NOMO-1 treated with dmso at 0.1 percent for 144 hours (cell line): ENCODE measurements around the gene LIPC.

Experiments used
- DNase-seq: peaks from one replicate; lab custom pipeline; 2025; ENCODE audit not compliant: unreplicated experiment; lab: John Stamatoyannopoulos, UW

Gene LIPC

GRCh38 chr15:58405865-58406264, 25.9 kb upstream of the LIPC start:
- no peak for DNase-seq

- DNase-seq: no peak
These were observed 25.0 kb upstream of the LIPC start for GRCh38 chr15:58406811-58407210.

- no peak for DNase-seq
These were observed 24.5 kb upstream of the LIPC start for GRCh38 chr15:58407236-58407775.

DNA sequence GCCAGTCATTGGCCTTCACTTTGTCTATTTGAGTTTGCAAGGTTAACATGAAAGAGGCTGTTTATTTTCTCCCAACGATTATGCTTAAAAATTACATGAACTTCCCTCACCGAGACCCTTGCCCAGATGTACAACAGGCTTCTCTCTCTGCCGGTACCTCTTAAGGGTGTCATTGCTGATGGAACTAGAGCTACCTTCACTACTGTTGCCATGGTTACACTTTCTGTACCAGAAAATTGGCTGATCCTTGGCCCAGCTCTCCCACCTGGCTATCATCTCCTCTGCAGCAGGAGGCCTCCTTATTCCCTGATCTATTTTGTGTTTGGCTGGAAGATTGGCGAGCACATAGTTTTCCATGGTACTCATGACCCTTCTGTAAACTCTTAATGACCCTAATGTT, 24.0 kb upstream of the LIPC start:
- no peak for DNase-seq

- no peak for DNase-seq
These were observed 21.9 kb upstream of the LIPC start for GRCh38 chr15:58409861-58410260.

DNA sequence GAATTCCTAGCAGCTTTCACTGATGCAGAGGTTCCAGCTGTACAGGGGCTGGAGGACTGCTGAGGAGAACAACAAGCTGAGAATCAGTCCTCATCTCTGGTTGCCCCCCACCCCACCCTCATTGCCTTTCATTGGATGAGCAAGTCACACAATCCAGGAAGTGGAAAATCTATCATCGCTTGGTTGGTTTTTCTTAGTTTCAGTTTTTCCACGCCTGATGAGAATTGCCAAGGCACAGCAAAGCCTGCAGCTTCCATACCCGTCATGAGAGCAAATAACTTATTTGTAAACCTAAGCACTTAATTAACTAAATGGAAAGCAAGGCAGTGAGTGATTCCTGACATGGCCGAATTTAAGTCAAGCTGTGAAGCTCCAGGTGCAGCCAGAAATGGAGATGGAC, 21.4 kb upstream of the LIPC start:
- DNase-seq: no peak

DNA sequence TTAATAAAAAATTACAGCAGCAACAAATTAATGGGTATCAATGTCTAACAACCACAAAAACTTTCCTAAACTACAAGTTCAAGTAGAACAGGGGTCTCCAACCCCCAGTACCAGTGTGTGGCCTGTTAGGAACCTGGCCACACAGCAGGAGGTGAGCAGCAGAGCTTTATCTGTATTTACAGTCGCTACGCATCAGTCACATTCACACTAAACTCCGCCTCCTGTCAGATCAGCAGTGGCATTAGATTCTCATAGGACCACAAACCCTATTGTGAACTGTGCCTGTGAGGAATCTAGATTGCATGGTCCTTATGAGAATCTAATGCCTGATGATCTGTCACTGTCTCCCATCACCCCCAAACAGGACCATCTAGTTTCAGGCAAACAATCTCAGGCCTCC, 18.5 kb upstream of the LIPC start:
- DNase-seq: no peak

DNA sequence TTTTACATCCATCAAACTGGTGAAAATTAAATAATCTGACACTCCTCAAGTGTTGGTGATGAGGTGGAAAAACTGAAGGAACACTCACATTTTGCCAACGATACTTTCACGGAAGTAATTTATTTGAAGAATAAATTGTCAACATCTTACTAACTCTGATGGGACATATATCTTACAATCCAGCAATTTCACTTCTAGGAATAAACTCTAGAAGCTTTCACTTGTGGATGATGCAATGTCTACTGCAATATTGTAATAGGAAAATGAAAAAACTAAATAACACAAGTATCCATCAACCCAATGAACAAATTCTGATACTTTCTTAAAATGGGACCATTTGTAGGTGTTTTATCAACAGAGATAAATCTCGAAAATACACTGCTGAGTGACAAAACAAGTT, 16.2 kb upstream of the LIPC start:
- no peak for DNase-seq

DNA sequence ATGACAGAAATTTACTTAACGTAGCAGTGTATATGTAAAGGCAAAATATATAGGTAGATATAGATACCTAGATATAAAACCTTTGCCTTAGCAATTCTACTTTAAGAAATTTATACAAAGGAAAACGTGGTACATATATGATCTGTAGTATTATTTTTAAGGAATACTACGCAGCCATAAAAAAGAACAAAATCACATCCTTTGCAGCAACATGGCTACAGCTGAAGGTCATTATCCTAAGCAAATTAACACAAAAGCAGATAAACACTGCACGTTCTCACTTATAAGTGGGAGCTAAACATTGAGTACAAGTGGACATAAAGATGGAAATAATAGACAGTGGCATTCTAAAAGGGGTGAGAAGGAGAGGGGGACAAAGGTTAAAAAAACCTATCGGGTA, 14.8 kb upstream of the LIPC start:
- no peak for DNase-seq

- no peak for DNase-seq
These were observed 13.7 kb upstream of the LIPC start for GRCh38 chr15:58418135-58418534.

DNA sequence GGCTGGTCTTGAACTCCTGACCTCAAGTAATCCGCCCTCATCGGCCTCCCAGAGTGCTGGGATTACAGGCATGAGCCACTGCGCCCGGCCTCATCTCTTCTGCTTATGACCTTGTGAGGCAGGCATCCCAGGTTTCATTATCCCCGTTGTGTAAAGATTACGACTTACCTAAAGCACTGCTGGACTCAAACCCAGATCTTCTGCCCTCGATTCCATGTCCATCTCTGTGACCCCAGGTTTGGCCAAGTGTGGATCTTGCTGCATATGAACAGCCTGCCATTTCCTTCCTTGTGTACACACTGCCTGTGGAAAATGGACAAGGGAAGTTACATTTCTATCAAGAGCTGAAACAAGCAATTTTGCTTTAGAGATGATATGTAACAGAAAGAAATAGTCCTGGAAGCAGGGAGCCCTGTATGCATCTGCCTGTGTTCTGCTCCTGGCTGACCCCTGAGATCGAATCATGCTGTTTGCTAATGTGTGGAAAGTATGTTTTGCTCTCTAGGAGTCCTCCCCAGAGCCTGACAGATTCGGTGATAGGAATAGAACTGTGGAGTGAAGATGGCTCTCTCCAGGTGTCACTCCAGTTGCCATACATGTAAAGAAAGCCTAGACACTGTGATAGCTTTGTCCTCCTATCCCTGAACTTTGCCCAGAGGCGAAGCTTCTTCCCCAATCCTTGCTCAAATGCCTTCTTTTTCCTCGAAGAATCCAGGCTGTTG, 11.8 kb upstream of the LIPC start:
- no peak for DNase-seq

- no peak for DNase-seq
These were observed 11.2 kb upstream of the LIPC start for GRCh38 chr15:58420579-58421043.

DNA sequence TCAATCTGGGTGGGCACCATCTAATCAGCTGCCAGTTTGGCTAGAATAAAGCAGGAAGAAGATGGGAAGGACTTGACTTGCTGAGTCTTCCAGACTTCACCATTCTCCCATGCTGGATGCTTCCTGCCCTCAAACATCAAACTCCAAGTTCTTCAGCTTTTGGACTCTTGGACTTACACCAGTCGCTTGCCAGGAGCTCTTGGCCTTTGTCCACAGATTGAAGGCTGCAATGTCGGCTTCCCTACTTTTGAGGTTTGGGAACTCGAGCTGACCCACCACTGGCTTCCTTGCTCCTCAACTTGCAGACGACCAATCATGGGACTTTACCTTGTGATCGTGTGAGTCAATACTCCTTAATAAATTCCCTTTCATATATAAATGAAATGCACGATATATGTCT, 8.6 kb upstream of the LIPC start:
- DNase-seq: no peak

DNA sequence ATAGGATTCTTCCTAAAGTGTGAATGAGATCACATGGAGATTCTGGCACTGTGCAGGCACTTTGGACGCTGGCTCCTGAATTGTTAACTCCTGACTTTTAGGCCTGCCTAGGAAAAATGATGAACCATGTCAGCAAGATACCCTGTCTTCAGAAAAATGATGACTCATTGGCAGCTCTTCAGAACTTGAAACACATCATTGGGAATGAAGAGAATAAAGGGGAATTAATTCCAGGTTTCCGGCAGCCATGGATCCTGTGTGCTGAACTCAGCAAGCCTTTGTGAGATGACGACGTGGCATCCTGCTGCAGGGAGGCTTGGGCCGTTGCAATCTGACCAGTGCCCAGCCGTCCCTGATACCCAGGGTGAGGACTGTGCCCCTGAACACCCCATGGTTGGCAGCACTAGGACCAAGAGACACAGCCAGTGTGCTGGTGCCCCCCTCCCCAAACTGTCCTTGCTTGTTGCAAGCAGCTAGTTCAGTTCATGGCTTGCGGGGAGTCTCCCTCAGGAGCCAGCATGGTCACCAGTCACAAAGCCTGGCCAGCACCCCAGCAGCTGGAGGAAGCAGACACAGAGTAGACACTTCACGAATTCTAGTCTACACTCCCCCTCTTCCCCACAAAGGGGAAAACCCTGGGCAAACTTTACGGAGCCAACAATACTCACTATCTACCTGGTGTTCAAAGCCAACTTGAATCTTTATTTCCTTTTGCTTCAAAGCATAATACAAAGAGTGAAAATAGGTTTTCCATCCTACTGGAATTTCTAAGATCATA, 7.8 kb upstream of the LIPC start:
- no peak for DNase-seq

DNA sequence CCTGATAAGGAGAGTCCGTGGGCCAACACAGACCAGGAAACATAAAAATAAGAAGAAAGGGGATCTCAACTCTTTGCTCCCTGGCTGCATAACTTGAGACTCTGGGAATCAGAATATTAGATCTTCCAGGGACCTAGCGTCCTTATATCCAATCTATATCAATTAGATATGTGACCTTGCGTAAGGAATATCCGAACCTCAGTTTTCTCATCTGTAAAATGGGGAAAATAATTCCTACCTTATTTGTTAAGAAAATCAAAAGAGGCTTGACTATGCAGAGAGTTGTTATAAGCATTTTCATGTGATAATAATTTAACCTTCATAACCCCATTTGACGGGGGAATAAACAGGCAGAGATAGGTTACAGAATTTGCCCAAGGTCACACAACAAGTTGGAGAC, 7.1 kb upstream of the LIPC start:
- DNase-seq: no peak

DNA sequence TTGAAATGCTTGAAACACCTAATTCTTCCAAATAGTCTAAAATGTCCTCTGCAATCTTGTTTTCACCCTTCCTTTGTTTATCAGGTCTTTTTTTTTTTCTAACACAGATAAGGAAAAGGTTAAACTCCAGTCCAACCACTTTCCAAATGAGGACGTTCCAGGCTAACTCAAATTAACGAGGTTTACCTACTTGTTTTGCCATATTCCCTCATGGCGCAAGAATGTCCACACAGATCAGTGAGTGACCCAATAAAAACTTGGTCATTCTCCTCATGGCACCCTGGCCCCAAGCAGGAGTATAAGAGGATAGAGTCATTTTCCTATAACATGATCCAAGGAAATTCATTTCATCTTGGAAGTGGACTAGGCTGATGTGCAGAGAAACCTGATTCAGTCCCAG, 6.6 kb upstream of the LIPC start:
- no peak for DNase-seq

GRCh38 chr15:58425834-58426233, 6.0 kb upstream of the LIPC start:
- no peak for DNase-seq

DNA sequence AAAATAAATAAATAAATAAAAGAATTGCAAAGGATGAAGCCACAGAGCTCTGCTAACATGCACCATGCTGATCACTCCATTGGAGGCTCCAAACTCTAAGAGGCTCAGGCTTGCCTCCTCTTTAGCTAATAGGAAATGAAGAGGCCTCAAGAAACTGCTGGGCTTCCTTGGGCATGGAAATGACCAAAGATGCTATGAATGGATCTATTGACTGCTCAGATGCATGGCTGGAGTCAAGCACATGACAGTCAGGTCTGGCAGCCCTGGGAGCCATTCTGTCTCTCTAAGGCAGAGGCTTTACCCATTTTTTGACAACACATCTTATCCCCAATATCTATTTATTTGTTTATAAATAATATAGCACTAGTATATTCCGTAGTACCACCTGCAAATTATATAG, 5.3 kb upstream of the LIPC start:
- no peak for DNase-seq

DNA sequence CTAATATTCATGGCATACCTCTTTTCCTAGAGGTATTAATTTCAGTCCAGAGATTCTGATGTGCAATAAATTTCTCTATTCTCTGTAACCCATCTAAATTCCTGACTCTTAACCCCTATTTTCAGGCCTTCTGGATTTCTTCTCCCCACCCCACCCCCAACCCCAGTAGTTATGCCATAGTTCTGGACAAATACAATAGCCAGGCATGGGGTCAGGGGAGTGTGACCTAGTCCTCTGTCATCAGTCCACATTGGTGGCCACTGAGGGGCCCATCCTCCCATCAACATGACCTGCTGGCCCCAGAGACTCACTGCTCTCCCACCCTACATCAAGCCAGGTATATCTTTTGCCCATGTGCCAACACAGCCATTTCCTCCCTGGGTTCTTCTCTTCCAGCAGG, 3.8 kb upstream of the LIPC start:
- no peak for DNase-seq

DNA sequence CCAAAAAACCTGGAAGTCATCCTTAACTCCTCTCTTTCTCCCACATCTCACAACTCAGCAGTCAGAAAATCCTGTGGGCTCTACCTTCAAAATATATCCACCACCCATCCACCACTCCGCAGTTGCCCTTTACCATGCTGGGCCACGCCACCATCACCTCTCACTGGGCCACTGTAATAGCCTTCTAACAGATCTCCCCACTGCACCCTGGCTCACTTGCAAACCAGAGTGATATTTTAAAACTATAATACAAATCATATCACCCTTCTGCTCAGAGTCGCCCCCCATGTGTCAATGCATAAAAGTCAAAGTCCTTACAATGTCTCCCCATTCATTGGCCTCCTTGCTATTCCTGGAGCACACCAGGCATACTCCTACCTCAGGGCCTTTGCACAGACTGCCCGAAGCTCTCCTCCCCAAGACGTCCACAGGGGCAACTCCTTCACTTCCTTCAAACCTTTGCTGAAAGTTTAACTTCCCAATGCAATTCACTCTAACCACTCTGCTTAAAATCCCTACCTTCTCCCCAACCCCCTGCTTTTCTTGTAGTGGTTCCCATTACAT, 1.5 kb upstream of the LIPC start:
- no peak for DNase-seq

DNA sequence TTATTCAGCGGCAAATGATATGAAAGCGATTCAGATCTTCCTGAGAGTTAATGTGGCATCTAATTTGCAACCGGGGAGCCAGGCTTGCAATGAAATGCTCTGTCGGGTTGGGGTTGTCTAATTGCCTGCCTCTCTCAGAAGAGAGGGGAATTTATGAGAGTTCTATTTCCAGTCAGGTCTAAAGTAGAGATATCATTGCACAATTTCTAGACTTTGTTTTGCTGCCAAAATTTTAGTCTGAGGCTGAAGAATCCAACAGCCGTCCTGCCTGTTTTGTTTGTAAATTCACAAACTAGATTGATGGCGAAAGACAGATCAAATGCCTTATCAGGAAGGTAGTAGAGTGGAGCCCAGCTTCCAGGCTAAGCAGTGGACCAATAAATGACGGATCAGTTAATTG, 610 bp downstream of the LIPC start:
- DNase-seq: no peak
